H1 (cell line): ENCODE measurements around the gene SKP1. TPM values are rescaled to one million over a fixed set of nuclear protein-coding genes. Genes with fewer than 3 reads are reported as not detected.

ENCODE experiments used
- CTCF ChIA-PET: fragments of 300-600 bp; sonication (Branson Sonifier 250); formaldehyde crosslinking; loops from one replicate; lab custom pipeline; 2021; ENCODE audit not compliant: partially characterized antibody; lab: Charles Lee
- POLR2A ChIA-PET: fragments of 300-600 bp; sonication (Branson Sonifier 250); formaldehyde crosslinking; loops from one replicate; lab custom pipeline; 2021; ENCODE audit warnings: inconsistent platforms; ENCODE audit not compliant: partially characterized antibody; lab: Charles Lee
- DNase-seq, 2 experiments: peaks; one replicate each; pipeline versions ENCODE4 v3.0.0 to v3.0.0-alpha.2; 2010 to 2022; ENCODE audit warnings: low spot score in 2 of 2, low read depth in 1 of 2, mixed read lengths in 1 of 2
- FAIRE-seq: peaks from 2 replicates; lab custom pipeline; 2011; peaks lifted over from hg19 to GRCh38; lab: Jason Lieb, UNC
- H2AFZ ChIP-seq: 2 replicates; pipeline ENCODE4 v1.8.1; 2012; ENCODE audit warnings: low read length, inconsistent platforms
- H2AK5ac ChIP-seq: 2 replicates; pipeline ENCODE4 v1.6.1; 2013; ENCODE audit warnings: low read depth, low read length
- H2BK120ac ChIP-seq: replicated peaks from 2 replicates; pipeline ENCODE3; 2013; ENCODE audit warnings: low read depth, low read length, inconsistent platforms
- H2BK12ac ChIP-seq: 2 replicates; pipeline ENCODE4 v1.6.1; 2013; ENCODE audit warnings: low read depth, low read length
- H2BK15ac ChIP-seq: 2 replicates; pipeline ENCODE4 v1.6.1; 2013; ENCODE audit warnings: low read length
- H2BK20ac ChIP-seq: 2 replicates; pipeline ENCODE4 v1.6.1; 2013; ENCODE audit warnings: low read length
- H2BK5ac ChIP-seq: 2 replicates; pipeline ENCODE4 v1.6.1; 2013; ENCODE audit warnings: low read depth, low read length
- H3K14ac ChIP-seq: 2 replicates; pipeline ENCODE4 v1.6.1; 2013; ENCODE audit warnings: inconsistent platforms; ENCODE audit not compliant: insufficient read length
- H3K18ac ChIP-seq: 2 replicates; pipeline ENCODE4 v1.6.1; 2013; ENCODE audit warnings: low read length; ENCODE audit errors: extremely low read depth
- H3K23ac ChIP-seq: 2 replicates; pipeline ENCODE4 v1.6.1; 2013; ENCODE audit warnings: inconsistent platforms; ENCODE audit not compliant: insufficient read length
- H3K23me2 ChIP-seq: 2 replicates; pipeline ENCODE4 v1.6.1; 2013; ENCODE audit warnings: low read depth, low read length
- H3K27ac ChIP-seq: 2 replicates; pipeline ENCODE4 v1.6.1; 2011; ENCODE audit warnings: low read depth, low read length, inconsistent platforms
- H3K27me3 ChIP-seq, 4 experiments: replicated peaks in 1 of 4; 1 replicate in 1 of 4; 2 replicates in 3 of 4; pipeline versions ENCODE4 v1.6.1 to v1.8.1; 2011 to 2013; ENCODE audit warnings: low read length in 3 of 4, mild to moderate bottlenecking in 3 of 4, inconsistent platforms in 2 of 4, mixed read lengths in 2 of 4, moderate library complexity in 1 of 4; ENCODE audit not compliant: control insufficient read depth in 3 of 4, insufficient read depth in 3 of 4; ENCODE audit errors: extremely low read depth in 1 of 4
- H3K36me3 ChIP-seq, 4 experiments: 2 replicates each; pipeline versions ENCODE4 v1.6.1 to v1.8.1; 2011 to 2013; ENCODE audit warnings: mild to moderate bottlenecking in 4 of 4, low read length in 3 of 4, moderate library complexity in 2 of 4, control low read depth in 1 of 4, inconsistent platforms in 1 of 4; ENCODE audit not compliant: insufficient read depth in 4 of 4, control insufficient read depth in 2 of 4
- H3K4ac ChIP-seq: replicated peaks from 2 replicates; pipeline ENCODE3; 2013; ENCODE audit warnings: low read length, low read depth, mixed read lengths, inconsistent platforms; ENCODE audit not compliant: insufficient read length
- H3K4me1 ChIP-seq, 4 experiments: replicated peaks in 1 of 4; 1 replicate in 1 of 4; 2 replicates in 3 of 4; pipeline versions ENCODE4 v1.6.1 to v1.8.1; 2011 to 2013; ENCODE audit warnings: low read length in 3 of 4, inconsistent platforms in 2 of 4, mixed read lengths in 1 of 4; ENCODE audit not compliant: insufficient read depth in 4 of 4, control insufficient read depth in 3 of 4
- H3K4me2 ChIP-seq, 2 experiments: 2 replicates each; pipeline versions ENCODE4 v1.6.1 to v1.8.1; 2011 to 2013; ENCODE audit warnings: low read depth in 2 of 2, low read length in 2 of 2, control low read depth in 1 of 2, inconsistent platforms in 1 of 2, mild to moderate bottlenecking in 1 of 2; ENCODE audit not compliant: insufficient read depth in 1 of 2
- H3K4me3 ChIP-seq, 4 experiments: fragments of 200-600, 300-600 bp in 1 of 4; sonication (generic), shearing (Covaris generic), sonication (Bioruptor Twin) in 1 of 4; 2 replicates each; pipeline versions ENCODE4 v1.5.1 to v1.8.1; 2011 to 2016; ENCODE audit warnings: low read length in 4 of 4, low read depth in 3 of 4, control low read depth in 2 of 4, inconsistent platforms in 2 of 4, mild to moderate bottlenecking in 2 of 4, mixed read lengths in 1 of 4, moderate library complexity in 1 of 4; ENCODE audit not compliant: insufficient read depth in 2 of 4; ENCODE audit errors: extremely low read depth in 1 of 4
- H3K56ac ChIP-seq: replicated peaks from 2 replicates; pipeline ENCODE3; 2013; ENCODE audit warnings: low read depth, mild to moderate bottlenecking, mixed read lengths, low read length, inconsistent platforms; ENCODE audit not compliant: insufficient read length
- H3K79me1 ChIP-seq: 2 replicates; pipeline ENCODE4 v1.6.1; 2013; ENCODE audit warnings: low read depth, low read length, control low read depth
- H3K79me2 ChIP-seq, 2 experiments: 2 replicates each; pipeline versions ENCODE4 v1.6.1 to v1.8.1; 2012 to 2013; ENCODE audit warnings: low read length in 2 of 2, mild to moderate bottlenecking in 2 of 2, inconsistent platforms in 1 of 2; ENCODE audit not compliant: insufficient read depth in 2 of 2, control insufficient read depth in 1 of 2
- H3K9ac ChIP-seq, 4 experiments: replicated peaks in 1 of 4; 1 replicate in 1 of 4; 2 replicates in 3 of 4; pipeline versions ENCODE4 v1.6.1 to v1.8.1; 2011 to 2013; ENCODE audit warnings: low read depth in 3 of 4, low read length in 3 of 4, control low read depth in 2 of 4, mild to moderate bottlenecking in 2 of 4, moderate library complexity in 2 of 4, inconsistent platforms in 1 of 4; ENCODE audit errors: extremely low read depth in 1 of 4
- H3K9me3 ChIP-seq, 2 experiments: 2 replicates each; pipeline versions ENCODE4 v1.6.1 to v1.8.1; 2012 to 2013; ENCODE audit warnings: mild to moderate bottlenecking in 2 of 2, moderate library complexity in 2 of 2, control low read depth in 1 of 2, inconsistent platforms in 1 of 2, low read depth in 1 of 2, low read length in 1 of 2, mixed read lengths in 1 of 2; ENCODE audit not compliant: insufficient read depth in 2 of 2
- H4K20me1 ChIP-seq, 2 experiments: replicated peaks in 1 of 2; 2 replicates each; pipeline versions ENCODE3 to v1.8.1; 2011 to 2013; ENCODE audit warnings: inconsistent platforms in 2 of 2, low read length in 2 of 2, mild to moderate bottlenecking in 1 of 2; ENCODE audit not compliant: insufficient read depth in 2 of 2, control insufficient read depth in 1 of 2
- H4K5ac ChIP-seq: 2 replicates; pipeline ENCODE4 v1.6.1; 2013; ENCODE audit warnings: low read length, low read depth, mixed read lengths, inconsistent platforms; ENCODE audit not compliant: insufficient read length
- H4K8ac ChIP-seq: 2 replicates; pipeline ENCODE4 v1.8.0; 2013; ENCODE audit warnings: mild to moderate bottlenecking, moderate library complexity, low read length, inconsistent platforms; ENCODE audit not compliant: insufficient read depth; ENCODE audit errors: extremely low read depth
- H4K91ac ChIP-seq: replicated peaks from 2 replicates; pipeline ENCODE3; 2013; ENCODE audit warnings: low read length, mixed read lengths, inconsistent platforms; ENCODE audit not compliant: insufficient read length
- CBX5 ChIP-seq: fragments of 300-800, 300-1000 bp; sonication (generic); IDR thresholded peaks from 2 replicates; pipeline ENCODE4 v1.7.1; 2016; ENCODE audit warnings: antibody characterized with exemption, low read length, low read depth
- RFX5 ChIP-seq: IDR thresholded peaks from 2 replicates; pipeline ENCODE4 v1.6.1; 2011; ENCODE audit warnings: low read depth, low read length, improper control_type of control experiment, borderline replicate concordance
- RXRA ChIP-seq: IDR thresholded peaks from 2 replicates; pipeline ENCODE4 v1.6.1; 2011; ENCODE audit warnings: low read depth, mild to moderate bottlenecking, low read length, moderate library complexity; ENCODE audit not compliant: insufficient read depth
- SIX5 ChIP-seq: IDR thresholded peaks from 2 replicates; pipeline ENCODE4 v1.6.1; 2011; ENCODE audit warnings: mild to moderate bottlenecking, low read depth, low read length
- SP1 ChIP-seq: IDR thresholded peaks from 2 replicates; pipeline ENCODE4 v1.6.1; 2011; ENCODE audit warnings: low read depth, low read length
- TEAD4 ChIP-seq: IDR thresholded peaks from 2 replicates; pipeline ENCODE4 v1.6.1; 2012; ENCODE audit warnings: low read depth, low read length, inconsistent platforms, mixed read lengths
- WGBS, 2 experiments: shearing (Covaris generic) in 1 of 2; methylation state at CpG; one replicate each; pipeline versions ENCODE4 v1.1.6 to v1.1.7; 2013 to 2015; ENCODE audit warnings: low lambda C conversion rate in 2 of 2, mixed read lengths in 2 of 2, inconsistent platforms in 1 of 2, low coverage in 1 of 2, missing lambda C conversion rate in 1 of 2; ENCODE audit not compliant: insufficient replicate concordance in 2 of 2, insufficient coverage in 1 of 2, insufficient read length in 1 of 2; ENCODE audit errors: extremely low coverage in 1 of 2, missing lambda C conversion rate in 1 of 2; 5-methylcytosine and 5-hydroxymethylcytosine counted together
- long read RNA-seq, 2 experiments: library from RNA in 1 of 2; library from capped mRNA in 1 of 2; stranded (forward); transcript quantifications; one replicate each; pipeline ENCODE4 v2.0.0, GENCODE V29; 2021; ENCODE audit warnings: inconsistent platforms in 1 of 2
- polyA minus RNA-seq, 3 experiments: library from RNA; depleted of rRNA, polyadenylated mRNA; stranded (reverse); fragments of >200 nt; gene quantifications; 1 replicate in 2 of 3; 2 replicates in 1 of 3; pipeline ENCODE4 v1.2.3, GENCODE V29; 2011
- polyA plus RNA-seq, 7 experiments: library from polyadenylated mRNA; depleted of rRNA in 3 of 7; stranded (reverse) in 5 of 7; unstranded in 2 of 7; fragments of >200 nt in 5 of 7; fragments of 200-250 nt in 2 of 7; gene quantifications; 1 replicate in 5 of 7; 2 replicates in 1 of 7; 4 replicates in 1 of 7; pipeline versions ENCODE4 v1.2.1 to v1.2.3, GENCODE V29; 2011 to 2013; ENCODE audit warnings: missing spikeins in 2 of 7, mixed read lengths in 2 of 7
- total RNA-seq: library from RNA; stranded (reverse); fragmentation: NEBNext Ultra II Directional; extraction: Animal tissue kit (Norgen Biotek cat#: 25700); gene quantifications from 2 replicates; pipeline ENCODE4 v1.2.1, GENCODE V29; 2021
- TF ChIP-seq, protein P1 (sequence below): IDR thresholded peaks from 2 replicates; pipeline ENCODE4 v1.6.1; 2011; ENCODE audit warnings: low read depth, mild to moderate bottlenecking, low read length; ENCODE audit not compliant: insufficient read depth

Gene SKP1
- total RNA-seq = 326 and 332 TPM in 2 replicates
- 86.4 and 163 TPM in 2 replicates for polyA plus RNA-seq (2011; rRNA removed)
- 268 TPM for polyA plus RNA-seq (2011; cell fraction: cytosol; rRNA removed)
- 62.2 TPM for polyA plus RNA-seq (2011; cell fraction: nucleus; rRNA removed)
- 368 to 573 TPM (median 403 TPM) in 4 replicates for polyA plus RNA-seq (2012, experiment 1 of 2)
- 106 TPM for polyA plus RNA-seq (2012, experiment 2 of 2)
- polyA plus RNA-seq (2013, experiment 1 of 2) = 502 TPM
- 505 TPM for polyA plus RNA-seq (2013, experiment 2 of 2)
- polyA minus RNA-seq (2011; rRNA and poly(A)+ RNA removed) = 126 and 158 TPM in 2 replicates
- 107 TPM for polyA minus RNA-seq (2011; cell fraction: cytosol; rRNA and poly(A)+ RNA removed)
- 64.5 TPM for polyA minus RNA-seq (2011; cell fraction: nucleus; rRNA and poly(A)+ RNA removed)
- long read RNA-seq, experiment 1, full-length matches to known transcripts = 354 of 468 reads
- long read RNA-seq, experiment 1, partial matches to known transcripts = 69 of 468 reads
- long read RNA-seq, experiment 1, other reads (novel, unspliced or antisense) = 45 of 468 reads
- long read RNA-seq, experiment 2, full-length matches to known transcripts = 325 of 332 reads
- long read RNA-seq, experiment 2, partial matches to known transcripts = 1 of 332 reads
- long read RNA-seq, experiment 2, other reads (novel, unspliced or antisense) = 6 of 332 reads

DNA sequence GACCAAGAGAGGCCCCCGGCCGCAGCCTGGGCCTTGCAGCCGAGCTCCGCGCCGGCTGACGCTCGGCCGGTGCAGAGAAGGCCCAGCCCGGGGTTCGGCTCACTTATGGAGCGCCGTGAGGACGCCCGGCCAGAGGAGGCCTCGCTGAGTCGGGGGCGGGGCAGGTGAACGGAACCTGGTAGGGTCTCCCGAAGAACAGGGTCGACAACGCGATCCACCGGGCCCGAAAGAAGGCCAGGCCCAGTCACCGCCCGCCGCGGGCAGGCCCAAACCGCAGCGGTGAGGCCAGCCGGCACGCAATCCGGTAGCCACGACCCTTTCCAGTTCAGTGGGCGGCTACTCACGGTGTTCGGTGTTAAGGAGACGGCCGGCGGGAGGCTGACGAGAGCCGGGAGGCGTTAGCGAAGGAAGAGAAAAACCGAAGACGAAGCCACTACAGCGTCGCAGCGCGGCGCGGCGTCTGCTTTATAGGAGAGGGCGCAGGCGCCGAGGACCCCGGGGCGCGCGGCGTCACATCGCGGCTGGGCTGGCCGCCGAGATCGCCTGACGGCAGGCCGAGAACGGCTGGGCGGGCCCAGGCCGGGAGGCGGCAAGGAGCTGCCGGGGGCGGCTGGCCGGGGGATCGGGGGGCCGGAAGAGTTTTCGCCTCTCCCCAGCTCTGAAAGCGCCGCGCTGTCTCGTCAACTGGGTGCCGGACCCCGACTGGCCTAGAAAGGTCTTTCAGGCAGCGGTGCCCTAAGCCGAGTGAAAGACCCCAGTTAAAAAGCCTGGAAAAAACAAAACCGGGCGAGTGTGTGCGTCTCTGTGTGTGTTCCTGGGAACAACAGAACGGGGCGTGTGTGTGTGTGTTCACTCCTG, at the start of gene SKP1:
SKP1 (minus strand) TSS at position 440 of the 858 bp plus-strand sequence. CDS start 2,928 bp downstream, outside the sequence.
- H4K91ac ChIP-seq = peak within 1 kb of the TSS; percentile 76
- H2BK15ac ChIP-seq = peak within 1 kb of the TSS; percentile 12; the same call in 1 of the 2 replicates
- no peaks in the 10 kb centered on the region; the same call in 1 of the 2 replicates for H3K79me1 ChIP-seq
- H3K23me2 ChIP-seq = peaks cover 3% of the 10 kb centered on the region
- H3K56ac ChIP-seq = peak within 1 kb of the TSS; percentile 80
- ChIA-PET CTCF (interaction anchor here (0.9 to 2.2 kb wide), 3 partner anchors 12 to 49 kb away, joined by 3 to 8 read pairs (median 3); partner anchors contain the start of gene PPP2CA), POLR2A (interaction anchor here (0.5 to 4.9 kb wide), 63 partner anchors 9 to 472 kb away, joined by 3 to 58 read pairs (median 5); partner anchors contain the start of genes PPP2CA, SEC24A, TCF7 and UBE2B)
- peak within 1 kb of the TSS; percentile 64 for H2BK12ac ChIP-seq
- peaks cover 14 to 41% of the 10 kb centered on the region in 2 experiments for H3K79me2 ChIP-seq
- H2BK120ac ChIP-seq = no peak within 1 kb of the TSS
- H3K36me3 ChIP-seq = peaks cover 0 to 13% (median 6%) of the 10 kb centered on the region in 4 experiments; a peak in 3 of 8 replicates
- peak within 1 kb of the TSS; percentile 94 for H2AK5ac ChIP-seq
- no peaks in the 10 kb centered on the region for H3K9me3 ChIP-seq
- no peaks in the 10 kb centered on the region for H3K27me3 ChIP-seq
- WGBS, 2 experiments = 2% methylated on average over 85 of the region's 92 CpGs; no CpG with 5 or more reads in 1 of the 2 experiments
- peak within 1 kb of the TSS; percentile 63 to 95 (median 84) for H3K4me3 ChIP-seq
- peak within 1 kb of the TSS; percentile 90 to 96 (median 94) for H3K9ac ChIP-seq
- H4K20me1 ChIP-seq = peaks cover 2 to 8% of the 10 kb centered on the region in 2 experiments
- H3K4ac ChIP-seq = peak within 1 kb of the TSS; percentile 95
- peak within 1 kb of the TSS; percentile 95 for H2BK5ac ChIP-seq
- peak within 1 kb of the TSS; percentile 49 for H3K18ac ChIP-seq
- no peak within 1 kb of the TSS for H3K14ac ChIP-seq
- peaks cover 0 to 3% (median 0%) of the 10 kb centered on the region in 4 experiments; a peak in 4 of 7 replicates for H3K4me1 ChIP-seq
- no peak within 1 kb of the TSS; the same call in 1 of the 2 replicates for H2BK20ac ChIP-seq
- H3K27ac ChIP-seq = peak within 1 kb of the TSS; percentile 95
- no peak for FAIRE-seq
- no peak within 1 kb of the TSS for H3K23ac ChIP-seq
- H2AFZ ChIP-seq = peak within 1 kb of the TSS; percentile 89
- peak within 1 kb of the TSS; percentile 93 for H4K5ac ChIP-seq
- H3K4me2 ChIP-seq = peak within 1 kb of the TSS; percentile 90 to 93
- H4K8ac ChIP-seq = peak within 1 kb of the TSS; percentile 93
- peak; percentile 41 to 93 for DNase-seq
- TF ChIP-seq, protein P1, sequence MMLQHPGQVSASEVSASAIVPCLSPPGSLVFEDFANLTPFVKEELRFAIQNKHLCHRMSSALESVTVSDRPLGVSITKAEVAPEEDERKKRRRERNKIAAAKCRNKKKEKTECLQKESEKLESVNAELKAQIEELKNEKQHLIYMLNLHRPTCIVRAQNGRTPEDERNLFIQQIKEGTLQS = no peak
- TF ChIP-seq RFX5 = no peak
- no peak for TF ChIP-seq RXRA
- no peak for TF ChIP-seq CBX5
- no peak for TF ChIP-seq TEAD4
- TF ChIP-seq SP1 = peak; percentile 46; the same call in 1 of the 2 replicates
- TF ChIP-seq SIX5 = no peak
